Heart left ventricle (tissue), 16 donors: ENCODE data around the gene PTPRD. TPM values are rescaled to one million over a fixed set of nuclear protein-coding genes. Genes with fewer than 3 reads are reported as not detected.

Source experiments
- ATAC-seq, 4 donors: fragments of 200-7000 bp; cut with Tn5 transposase; one replicate each; pipeline ENCODE4 v1.9.1; 2020 to 2022; ENCODE audit warnings: moderate library complexity in 4 of 4, mild to moderate bottlenecking in 3 of 4, moderate number of reproducible peaks in 1 of 4
- DNase-seq, 5 donors: peaks; one replicate each; pipeline ENCODE4 v3.0.0-alpha.2; 2020
- H3K27ac ChIP-seq, 12 donors: fragments of 200-600 bp; sonication (generic) in 4 of 12; one replicate each; pipeline versions ENCODE4 v1.5.0 to v1.8.0; 2016 to 2022; ENCODE audit warnings: mild to moderate bottlenecking in 2 of 12
- H3K27me3 ChIP-seq, 9 donors: fragments of 200-600 bp; sonication (generic) in 2 of 9; one replicate each; pipeline versions ENCODE4 v1.5.1 to v1.8.0; 2016 to 2022; ENCODE audit warnings: mild to moderate bottlenecking in 3 of 9
- H3K36me3 ChIP-seq, 9 donors: fragments of 200-600 bp; sonication (generic) in 2 of 9; one replicate each; pipeline versions ENCODE4 v1.5.0 to v1.8.0; 2018 to 2022; ENCODE audit warnings: mild to moderate bottlenecking in 2 of 9
- H3K4me1 ChIP-seq, 12 donors: fragments of 200-600 bp; sonication (generic) in 4 of 12; one replicate each; pipeline versions ENCODE4 v1.5.0 to v1.8.0; 2016 to 2022; ENCODE audit warnings: mild to moderate bottlenecking in 3 of 12
- H3K4me3 ChIP-seq, 12 donors: fragments of 200-600 bp; sonication (generic) in 4 of 12; one replicate each; pipeline versions ENCODE4 v1.5.0 to v1.8.0; 2017 to 2022; ENCODE audit warnings: mild to moderate bottlenecking in 9 of 12, moderate library complexity in 4 of 12
- H3K9me3 ChIP-seq, 12 donors: fragments of 200-600 bp; sonication (generic) in 4 of 12; one replicate each; pipeline versions ENCODE4 v1.5.0 to v1.8.0; 2016 to 2022; ENCODE audit warnings: mild to moderate bottlenecking in 1 of 12
- POLR2A ChIP-seq, 2 donors: fragments of 450-650 bp; IDR thresholded peaks; one replicate each; pipeline ENCODE4 v1.6.1; 2017; ENCODE audit warnings: antibody characterized with exemption in 2 of 2, mild to moderate bottlenecking in 2 of 2, moderate library complexity in 2 of 2
- WGBS, 4 donors: extraction: QIAGEN DNeasy Blood & Tissue Kit in 2 of 4; methylation state at CpG; one replicate each; pipeline versions ENCODE4 v1.1.5 to v1.1.7; 2013 to 2018; 5-methylcytosine and 5-hydroxymethylcytosine counted together
- intact Hi-C, 10 donors: fragments of 100-400 bp; cut with DNase I; formaldehyde crosslinking; loops; one replicate each; pipeline versions ENCODE4 v1.11.1 to v1.14.2; 2022
- polyA plus RNA-seq, 2 donors: library from polyadenylated mRNA; stranded (reverse); fragments of 200-250 nt; gene quantifications; one replicate each; pipeline ENCODE4 v1.2.3, GENCODE V29; 2013
- total RNA-seq, 9 donors: library from RNA; depleted of rRNA in 2 of 9; stranded (reverse); fragments of >200 nt in 2 of 9; fragmentation: NEBNext Ultra II Directional in 3 of 9; extraction: Animal tissue kit (Norgen Biotek cat#: 25700) in 3 of 9; gene quantifications; one replicate each; pipeline versions ENCODE4 v1.1.0 to v1.2.4, GENCODE V29; 2016 to 2023
- TF ChIP-seq, protein P1 (sequence below), 12 donors: fragments of 200-600 bp; sonication (generic) in 4 of 12; IDR thresholded peaks; one replicate each; pipeline versions ENCODE4 v1.5.0 to v1.8.0; 2018 to 2022; ENCODE audit warnings: antibody characterized with exemption in 12 of 12, mild to moderate bottlenecking in 5 of 12
- donor health status: ischemic (EF 13 %, LVEDD 7.1; RV severe dilation, severe dysfunction).
- donor health status: healthy with polysubstance abuse.
- donor health status: DM: no; HTN: yes; CAD: no.
- donor health status: DM: no; HTN: no; CAD: no.
- donor health status: ischemic (EF 25% LVEDD 6.9; RV normal size, moderate dysfunction).
- donor health status: ischemic (EF 25% LVEDD 5.7; RV mildly dilated, moderate dysfunction).
- donor health status: healthy.
- donor health status: DM: yes; HTN: yes; CAD: no.
- donor health status: ischemic (EF 35%, LVEDD 5.7; RV mildly dilated, moderate dysfunction).
- donor health status: nonischemic (EF 11% LVEDD 7.7; RV severe dilation, severe dysfunction).
- donor health status: DM: yes; HTN: yes; CAD: no.
- donor health status: PGD.
- donor health status: ischemic (EF 29% LVEDD 5.4; RV normal size, mild dysfunction).
- donor health status: nonischemic (EF 23%, LVEDD 6.1; RV moderate dilation, normal function).

The PTPRD gene
- total and polyA plus RNA-seq, 11 donors = 1.4 to 25.3 (median 15.1) TPM

DNA sequence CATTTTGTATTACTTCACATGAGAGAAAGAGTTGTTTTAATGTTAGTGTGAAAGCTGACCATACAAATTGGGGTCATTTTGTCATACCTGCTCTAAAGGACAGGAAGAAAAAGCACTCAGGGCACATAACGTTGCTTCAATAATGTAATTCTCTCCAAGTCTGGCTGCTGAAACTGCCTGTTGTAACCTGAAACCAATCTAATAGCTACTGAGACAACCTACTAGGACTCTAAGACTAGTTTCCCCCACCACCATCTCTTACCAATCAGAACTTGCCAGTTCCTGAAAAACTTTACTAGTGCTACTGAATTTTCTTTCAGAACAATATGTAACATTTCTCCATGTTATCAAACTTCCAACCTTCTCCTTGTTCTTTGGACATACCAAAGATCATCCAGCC lies 374.7 kb downstream of the PTPRD start:
- ATAC-seq (no peak), DNase-seq (no peak)
- TF ChIP-seq POLR2A (IDR thresholded peaks at IDR 0.05) = no peak
- TF ChIP-seq, protein P1, sequence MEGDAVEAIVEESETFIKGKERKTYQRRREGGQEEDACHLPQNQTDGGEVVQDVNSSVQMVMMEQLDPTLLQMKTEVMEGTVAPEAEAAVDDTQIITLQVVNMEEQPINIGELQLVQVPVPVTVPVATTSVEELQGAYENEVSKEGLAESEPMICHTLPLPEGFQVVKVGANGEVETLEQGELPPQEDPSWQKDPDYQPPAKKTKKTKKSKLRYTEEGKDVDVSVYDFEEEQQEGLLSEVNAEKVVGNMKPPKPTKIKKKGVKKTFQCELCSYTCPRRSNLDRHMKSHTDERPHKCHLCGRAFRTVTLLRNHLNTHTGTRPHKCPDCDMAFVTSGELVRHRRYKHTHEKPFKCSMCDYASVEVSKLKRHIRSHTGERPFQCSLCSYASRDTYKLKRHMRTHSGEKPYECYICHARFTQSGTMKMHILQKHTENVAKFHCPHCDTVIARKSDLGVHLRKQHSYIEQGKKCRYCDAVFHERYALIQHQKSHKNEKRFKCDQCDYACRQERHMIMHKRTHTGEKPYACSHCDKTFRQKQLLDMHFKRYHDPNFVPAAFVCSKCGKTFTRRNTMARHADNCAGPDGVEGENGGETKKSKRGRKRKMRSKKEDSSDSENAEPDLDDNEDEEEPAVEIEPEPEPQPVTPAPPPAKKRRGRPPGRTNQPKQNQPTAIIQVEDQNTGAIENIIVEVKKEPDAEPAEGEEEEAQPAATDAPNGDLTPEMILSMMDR (IDR thresholded peaks at IDR 0.05) = no peak
- Histone ChIP-seq H3K27ac (no peak overlapping the region), H3K36me3 (no peaks in the 10 kb centered on the region), H3K9me3 (no peaks in the 10 kb centered on the region), H3K4me3 (no peak overlapping the region), H3K27me3 (no peaks in the 10 kb centered on the region), H3K4me1 (no peaks in the 10 kb centered on the region)
- intact Hi-C loops = no loop called here
- WGBS, 4 donors = 56 to 78% (median 69%) methylated on average over 1 of the region's 1 CpG

DNA sequence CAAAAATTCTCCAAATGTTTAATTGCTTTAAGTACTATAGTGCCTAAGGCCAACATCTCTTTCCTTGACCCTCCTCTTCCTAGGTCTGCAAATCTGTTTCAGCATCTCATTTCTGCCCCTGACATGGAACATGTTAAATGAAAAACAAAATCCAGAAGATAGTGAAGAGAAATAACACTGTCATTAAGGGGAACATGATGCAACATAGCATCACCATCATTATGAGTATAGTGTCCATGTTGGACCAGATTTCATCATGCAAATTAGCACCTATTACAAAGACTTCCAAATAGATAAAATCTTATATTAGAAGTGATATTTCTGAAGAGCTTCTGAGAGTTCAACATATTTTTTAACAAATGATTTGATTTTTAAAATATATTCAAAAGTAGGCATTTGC lies 375.2 kb downstream of the PTPRD start:
- TF ChIP-seq, protein P1 (IDR thresholded peaks at IDR 0.05) = no peak
- TF ChIP-seq POLR2A (IDR thresholded peaks at IDR 0.05) = no peak

DNA sequence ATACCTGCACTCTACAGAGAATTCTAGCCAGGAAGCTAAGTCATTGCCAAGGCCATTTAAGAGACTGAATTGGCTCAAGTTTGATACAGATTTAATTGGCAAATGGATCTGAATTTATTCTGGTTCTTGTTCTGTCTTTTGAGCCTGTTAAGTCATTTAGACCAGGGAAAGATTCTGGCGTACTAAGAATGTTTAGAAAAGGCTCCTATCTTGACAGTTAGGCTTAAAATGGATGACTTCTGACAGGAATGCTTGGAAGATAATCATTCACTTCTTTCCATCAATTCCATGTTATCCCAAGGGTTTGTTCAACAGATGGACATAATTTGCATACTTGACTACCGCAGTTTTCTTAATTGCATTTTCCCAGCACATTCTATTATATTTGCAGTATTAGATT lies 376.6 kb downstream of the PTPRD start:
- Histone ChIP-seq H3K27me3 (no peaks in the 10 kb centered on the region), H3K36me3 (no peaks in the 10 kb centered on the region), H3K4me1 (no peaks in the 10 kb centered on the region), H3K9me3 (no peaks in the 10 kb centered on the region), H3K27ac (no peak overlapping the region), H3K4me3 (no peak overlapping the region)
- WGBS, 4 donors = 62 to 85% (median 71%) methylated on average over 2 of the region's 2 CpGs
- DNase-seq (no peak), ATAC-seq (no peak)
- TF ChIP-seq, protein P1 (IDR thresholded peaks at IDR 0.05) = no peak
- TF ChIP-seq POLR2A (IDR thresholded peaks at IDR 0.05) = no peak
- intact Hi-C loops = no loop called here

More for the DNA sequence above, 375.2 kb downstream of the PTPRD start:
- no peaks in the 10 kb centered on the region for H3K36me3 ChIP-seq
- no peaks in the 10 kb centered on the region for H3K27me3 ChIP-seq
- H3K4me1 ChIP-seq = no peaks in the 10 kb centered on the region
- intact Hi-C loops = no loop called here
- H3K27ac ChIP-seq = no peak overlapping the region
- no peaks in the 10 kb centered on the region for H3K9me3 ChIP-seq
- no peak for DNase-seq
- no peak overlapping the region for H3K4me3 ChIP-seq
- ATAC-seq = no peak

GRCh38 chr9:10235376-10235775 lies 377.4 kb downstream of the PTPRD start:
- H3K4me1 ChIP-seq = no peaks in the 10 kb centered on the region
- no peaks in the 10 kb centered on the region for H3K9me3 ChIP-seq
- H3K27ac ChIP-seq = no peak overlapping the region
- no peaks in the 10 kb centered on the region for H3K36me3 ChIP-seq
- no peak for TF ChIP-seq POLR2A (IDR thresholded peaks at IDR 0.05)
- TF ChIP-seq, protein P1 (IDR thresholded peaks at IDR 0.05) = no peak
- ATAC-seq = no peak
- WGBS, 4 donors = 81 to 88% (median 85%) methylated on average over 5 of the region's 5 CpGs
- DNase-seq = no peak
- intact Hi-C loops = no loop called here
- no peaks in the 10 kb centered on the region for H3K27me3 ChIP-seq
- no peak overlapping the region for H3K4me3 ChIP-seq
